ENCODE measurements around the gene FBN1. TPM values are rescaled to one million over a fixed set of nuclear protein-coding genes. Genes with fewer than 3 reads are reported as not detected.

The FBN1 gene
- total RNA-seq, 1 donor from 2014 or later, result 439 TPM

GRCh38 chr15:48515500-48515899, 130.0 kb downstream of the FBN1 start:
- no peak overlapping the region for H3K9ac ChIP-seq (ENCODE audit: low read depth in 1 of 3, low read length in 3 of 3)
- peaks cover 0 to 4% (median 0%) of the 10 kb centered on the region in 3 donors for H3K4me1 ChIP-seq (ENCODE audit: control insufficient read depth in 3 of 3, insufficient read depth in 3 of 3, low read length in 3 of 3)
- H3K36me3 ChIP-seq (ENCODE audit: control insufficient read depth in 3 of 3, insufficient read depth in 3 of 3, low read length in 3 of 3), result peaks cover 3 to 8% (median 5%) of the 10 kb centered on the region in 3 donors
- H3K4me3 ChIP-seq (ENCODE audit: low read length in 3 of 3), result peak overlapping the region in 2 of 3 donors; percentile 33 to 50
- H3K27me3 ChIP-seq (ENCODE audit: control insufficient read depth in 3 of 3, insufficient read depth in 3 of 3, low read length in 3 of 3), result no peaks in the 10 kb centered on the region
- H3K27ac ChIP-seq (ENCODE audit: low read depth, low read length), result peak overlapping the region; percentile 25
- H3K9me3 ChIP-seq (ENCODE audit: control insufficient read depth in 3 of 3, low read length in 3 of 3), result no peaks in the 10 kb centered on the region

DNA sequence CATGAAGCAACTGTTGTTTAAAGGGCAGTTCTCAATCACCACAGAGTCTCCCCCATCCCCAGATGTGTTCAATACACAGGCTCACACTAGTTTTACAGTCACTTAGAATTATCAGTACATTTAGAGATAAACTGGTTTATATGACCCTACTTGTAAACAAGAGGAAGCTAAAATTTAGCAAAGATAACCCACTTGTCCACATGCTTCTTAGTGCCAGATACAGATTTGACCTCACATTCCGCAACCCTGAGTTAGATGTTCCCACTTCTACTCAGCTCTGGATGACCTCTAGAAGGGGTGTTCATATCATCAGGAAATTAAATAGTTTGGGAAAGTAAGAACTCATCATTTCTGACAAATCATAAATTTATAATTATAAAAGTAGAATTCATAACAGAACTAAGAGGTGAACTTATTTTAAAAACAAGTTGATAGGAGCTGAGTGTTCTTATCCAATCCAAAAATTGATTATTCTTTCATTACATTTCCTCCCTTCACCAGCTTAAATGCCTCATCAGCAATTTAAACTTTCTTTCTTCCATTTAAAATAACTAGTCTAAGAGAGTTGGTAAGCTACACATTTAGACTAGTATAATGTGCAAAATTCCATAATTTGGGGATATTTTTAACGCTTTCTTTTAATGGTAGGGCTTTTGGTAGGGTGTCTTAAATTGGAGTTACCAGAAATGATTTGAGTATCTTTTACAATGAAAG, 131.2 kb downstream of the FBN1 start:
- no peak overlapping the region for H3K4me3 ChIP-seq (ENCODE audit: low read length in 3 of 3)
- H3K9me3 ChIP-seq (ENCODE audit: control insufficient read depth in 3 of 3, low read length in 3 of 3), result no peaks in the 10 kb centered on the region
- H3K9ac ChIP-seq (ENCODE audit: low read depth in 1 of 3, low read length in 3 of 3), result no peak overlapping the region
- H3K36me3 ChIP-seq (ENCODE audit: control insufficient read depth in 3 of 3, insufficient read depth in 3 of 3, low read length in 3 of 3), result peaks cover 3 to 8% (median 5%) of the 10 kb centered on the region in 3 donors
- H3K4me1 ChIP-seq (ENCODE audit: control insufficient read depth in 3 of 3, insufficient read depth in 3 of 3, low read length in 3 of 3), result peaks cover 0 to 4% (median 0%) of the 10 kb centered on the region in 3 donors
- H3K27ac ChIP-seq (ENCODE audit: low read depth, low read length), result no peak overlapping the region
- H3K27me3 ChIP-seq (ENCODE audit: control insufficient read depth in 3 of 3, insufficient read depth in 3 of 3, low read length in 3 of 3), result no peaks in the 10 kb centered on the region

- Histone ChIP-seq H3K27me3 (ENCODE audit: control insufficient read depth in 3 of 3, insufficient read depth in 3 of 3, low read length in 3 of 3) (no peaks in the 10 kb centered on the region), H3K9me3 (ENCODE audit: control insufficient read depth in 3 of 3, low read length in 3 of 3) (no peaks in the 10 kb centered on the region), H3K4me1 (ENCODE audit: control insufficient read depth in 3 of 3, insufficient read depth in 3 of 3, low read length in 3 of 3) (peaks cover 0 to 2% (median 0%) of the 10 kb centered on the region in 3 donors), H3K9ac (ENCODE audit: low read depth in 1 of 3, low read length in 3 of 3) (no peak overlapping the region), H3K27ac (ENCODE audit: low read depth, low read length) (peak overlapping the region; percentile 26), H3K4me3 (ENCODE audit: low read length in 3 of 3) (no peak overlapping the region), H3K36me3 (ENCODE audit: control insufficient read depth in 3 of 3, insufficient read depth in 3 of 3, low read length in 3 of 3) (peaks cover 3 to 5% (median 5%) of the 10 kb centered on the region in 3 donors)
Observed at GRCh38 chr15:48510976-48511375, 134.5 kb downstream of the FBN1 start.

DNA sequence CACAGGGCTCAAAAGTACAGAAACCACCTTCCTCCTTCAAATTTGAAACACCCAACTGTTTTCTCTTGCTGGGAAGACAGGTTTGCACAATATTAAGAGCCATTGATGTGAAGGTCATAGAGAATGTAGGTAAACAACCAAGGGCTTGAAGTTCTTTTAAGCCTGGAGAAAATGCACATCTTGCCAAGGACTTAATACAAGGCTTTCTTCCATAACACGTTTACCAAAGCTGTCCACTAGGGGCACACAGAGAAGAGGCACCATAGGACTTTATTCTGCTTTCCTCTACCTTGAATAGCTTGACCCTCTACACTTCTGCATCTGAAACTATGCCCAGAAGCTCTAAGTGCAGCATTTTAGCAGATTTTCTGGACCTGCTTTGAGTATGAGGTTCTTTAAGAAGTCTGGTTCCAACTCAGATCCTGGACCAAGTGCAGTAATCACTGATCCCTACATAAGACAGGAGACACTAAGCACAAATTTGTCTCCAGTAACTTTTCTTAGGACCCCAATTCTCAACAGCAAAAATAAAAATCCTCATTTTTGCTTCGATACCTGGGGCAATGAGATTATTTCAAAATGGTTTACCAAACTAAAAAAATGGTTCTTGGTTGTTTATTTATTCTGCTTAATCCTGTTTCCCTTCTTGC, 138.0 kb downstream of the FBN1 start:
- no peak overlapping the region for H3K27ac ChIP-seq (ENCODE audit: low read depth, low read length)
- H3K27me3 ChIP-seq (ENCODE audit: control insufficient read depth in 3 of 3, insufficient read depth in 3 of 3, low read length in 3 of 3), result no peaks in the 10 kb centered on the region
- H3K9me3 ChIP-seq (ENCODE audit: control insufficient read depth in 3 of 3, low read length in 3 of 3), result no peaks in the 10 kb centered on the region
- no peak overlapping the region for H3K9ac ChIP-seq (ENCODE audit: low read depth in 1 of 3, low read length in 3 of 3)
- H3K4me1 ChIP-seq (ENCODE audit: control insufficient read depth in 3 of 3, insufficient read depth in 3 of 3, low read length in 3 of 3), result peaks cover 0 to 2% (median 0%) of the 10 kb centered on the region in 3 donors
- H3K36me3 ChIP-seq (ENCODE audit: control insufficient read depth in 3 of 3, insufficient read depth in 3 of 3, low read length in 3 of 3), result peaks cover 0 to 5% (median 3%) of the 10 kb centered on the region in 3 donors
- H3K4me3 ChIP-seq (ENCODE audit: low read length in 3 of 3), result no peak overlapping the region

DNA sequence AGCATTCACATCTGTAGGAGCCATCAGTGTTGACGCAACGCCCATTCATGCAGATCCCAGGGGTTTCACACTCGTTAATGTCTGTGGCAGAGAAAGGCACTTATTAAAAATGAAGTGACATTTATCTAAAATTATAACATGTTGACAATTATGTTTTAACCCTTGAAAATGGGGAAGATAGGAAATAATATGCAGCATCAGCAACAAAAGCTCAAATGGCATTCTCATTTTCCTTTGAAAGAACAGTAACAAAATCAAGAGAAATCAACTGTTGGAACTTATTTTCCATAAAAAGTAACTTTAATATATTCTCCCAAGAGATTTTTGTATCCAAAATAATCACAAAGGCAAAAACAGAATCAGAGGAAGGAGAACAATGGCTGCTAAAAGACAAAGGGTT, 140.4 kb downstream of the FBN1 start:
- Histone ChIP-seq H3K27me3 (ENCODE audit: control insufficient read depth in 3 of 3, insufficient read depth in 3 of 3, low read length in 3 of 3) (no peaks in the 10 kb centered on the region), H3K9ac (ENCODE audit: low read depth in 1 of 3, low read length in 3 of 3) (no peak overlapping the region), H3K4me3 (ENCODE audit: low read length in 3 of 3) (no peak overlapping the region), H3K9me3 (ENCODE audit: control insufficient read depth in 3 of 3, low read length in 3 of 3) (no peaks in the 10 kb centered on the region), H3K36me3 (ENCODE audit: control insufficient read depth in 3 of 3, insufficient read depth in 3 of 3, low read length in 3 of 3) (peaks cover 0 to 8% (median 3%) of the 10 kb centered on the region in 3 donors), H3K4me1 (ENCODE audit: control insufficient read depth in 3 of 3, insufficient read depth in 3 of 3, low read length in 3 of 3) (no peaks in the 10 kb centered on the region), H3K27ac (ENCODE audit: low read depth, low read length) (no peak overlapping the region)

- no peak overlapping the region for H3K4me3 ChIP-seq (ENCODE audit: low read length in 3 of 3)
- no peaks in the 10 kb centered on the region for H3K4me1 ChIP-seq (ENCODE audit: control insufficient read depth in 3 of 3, insufficient read depth in 3 of 3, low read length in 3 of 3)
- no peak overlapping the region for H3K27ac ChIP-seq (ENCODE audit: low read depth, low read length)
- peaks cover 0 to 14% (median 3%) of the 10 kb centered on the region in 3 donors for H3K36me3 ChIP-seq (ENCODE audit: control insufficient read depth in 3 of 3, insufficient read depth in 3 of 3, low read length in 3 of 3)
- H3K27me3 ChIP-seq (ENCODE audit: control insufficient read depth in 3 of 3, insufficient read depth in 3 of 3, low read length in 3 of 3), result no peaks in the 10 kb centered on the region
- H3K9me3 ChIP-seq (ENCODE audit: control insufficient read depth in 3 of 3, low read length in 3 of 3), result no peaks in the 10 kb centered on the region
- no peak overlapping the region for H3K9ac ChIP-seq (ENCODE audit: low read depth in 1 of 3, low read length in 3 of 3)
Observed at GRCh38 chr15:48501208-48501607, 144.3 kb downstream of the FBN1 start.

- Histone ChIP-seq H3K27ac (ENCODE audit: low read depth, low read length) (no peak overlapping the region), H3K9ac (ENCODE audit: low read depth in 1 of 3, low read length in 3 of 3) (no peak overlapping the region), H3K36me3 (ENCODE audit: control insufficient read depth in 3 of 3, insufficient read depth in 3 of 3, low read length in 3 of 3) (peaks cover 0 to 14% (median 3%) of the 10 kb centered on the region in 3 donors), H3K4me3 (ENCODE audit: low read length in 3 of 3) (no peak overlapping the region), H3K9me3 (ENCODE audit: control insufficient read depth in 3 of 3, low read length in 3 of 3) (no peaks in the 10 kb centered on the region), H3K4me1 (ENCODE audit: control insufficient read depth in 3 of 3, insufficient read depth in 3 of 3, low read length in 3 of 3) (no peaks in the 10 kb centered on the region), H3K27me3 (ENCODE audit: control insufficient read depth in 3 of 3, insufficient read depth in 3 of 3, low read length in 3 of 3) (no peaks in the 10 kb centered on the region)
Observed at GRCh38 chr15:48500595-48500994, 144.9 kb downstream of the FBN1 start.

DNA sequence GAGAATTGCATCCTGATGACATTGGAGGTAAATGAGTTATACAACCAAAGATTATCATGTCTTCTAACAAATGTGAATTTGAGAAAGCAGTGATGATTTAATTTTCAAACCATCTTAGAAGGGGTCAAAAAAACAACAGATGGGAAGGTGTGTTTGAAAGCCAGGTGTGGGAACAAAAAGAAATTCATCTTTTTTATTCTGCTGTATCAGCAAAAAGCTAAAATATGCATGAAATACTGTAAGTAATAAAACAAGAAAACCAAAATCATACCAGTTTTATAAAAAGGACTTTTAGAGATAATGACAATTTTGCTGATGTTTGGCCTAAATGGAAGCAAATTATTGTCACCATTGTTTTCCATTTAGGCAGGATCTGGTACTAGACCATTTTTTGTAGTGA, 145.5 kb downstream of the FBN1 start:
- H3K36me3 ChIP-seq (ENCODE audit: control insufficient read depth in 3 of 3, insufficient read depth in 3 of 3, low read length in 3 of 3), result peaks cover 0 to 14% (median 3%) of the 10 kb centered on the region in 3 donors
- no peak overlapping the region for H3K9ac ChIP-seq (ENCODE audit: low read depth in 1 of 3, low read length in 3 of 3)
- H3K27ac ChIP-seq (ENCODE audit: low read depth, low read length), result no peak overlapping the region
- no peaks in the 10 kb centered on the region for H3K9me3 ChIP-seq (ENCODE audit: control insufficient read depth in 3 of 3, low read length in 3 of 3)
- H3K27me3 ChIP-seq (ENCODE audit: control insufficient read depth in 3 of 3, insufficient read depth in 3 of 3, low read length in 3 of 3), result no peaks in the 10 kb centered on the region
- H3K4me1 ChIP-seq (ENCODE audit: control insufficient read depth in 3 of 3, insufficient read depth in 3 of 3, low read length in 3 of 3), result no peaks in the 10 kb centered on the region
- no peak overlapping the region for H3K4me3 ChIP-seq (ENCODE audit: low read length in 3 of 3)

GRCh38 chr15:48498828-48499227, 146.7 kb downstream of the FBN1 start:
- Histone ChIP-seq H3K27ac (ENCODE audit: low read depth, low read length) (no peak overlapping the region), H3K4me3 (ENCODE audit: low read length in 3 of 3) (no peak overlapping the region), H3K4me1 (ENCODE audit: control insufficient read depth in 3 of 3, insufficient read depth in 3 of 3, low read length in 3 of 3) (peaks cover 0 to 5% (median 0%) of the 10 kb centered on the region in 3 donors), H3K27me3 (ENCODE audit: control insufficient read depth in 3 of 3, insufficient read depth in 3 of 3, low read length in 3 of 3) (no peaks in the 10 kb centered on the region), H3K9ac (ENCODE audit: low read depth in 1 of 3, low read length in 3 of 3) (no peak overlapping the region), H3K36me3 (ENCODE audit: control insufficient read depth in 3 of 3, insufficient read depth in 3 of 3, low read length in 3 of 3) (peaks cover 0 to 14% (median 1%) of the 10 kb centered on the region in 3 donors), H3K9me3 (ENCODE audit: control insufficient read depth in 3 of 3, low read length in 3 of 3) (no peaks in the 10 kb centered on the region)

- Histone ChIP-seq H3K27me3 (ENCODE audit: control insufficient read depth in 3 of 3, insufficient read depth in 3 of 3, low read length in 3 of 3) (no peaks in the 10 kb centered on the region), H3K4me3 (ENCODE audit: low read length in 3 of 3) (no peak overlapping the region), H3K36me3 (ENCODE audit: control insufficient read depth in 3 of 3, insufficient read depth in 3 of 3, low read length in 3 of 3) (peaks cover 3 to 16% (median 4%) of the 10 kb centered on the region in 3 donors), H3K9ac (ENCODE audit: low read depth in 1 of 3, low read length in 3 of 3) (no peak overlapping the region), H3K4me1 (ENCODE audit: control insufficient read depth in 3 of 3, insufficient read depth in 3 of 3, low read length in 3 of 3) (peaks cover 0 to 5% (median 0%) of the 10 kb centered on the region in 3 donors), H3K9me3 (ENCODE audit: control insufficient read depth in 3 of 3, low read length in 3 of 3) (no peaks in the 10 kb centered on the region), H3K27ac (ENCODE audit: low read depth, low read length) (no peak overlapping the region)
Observed at GRCh38 chr15:48494631-48495030, 150.9 kb downstream of the FBN1 start.
